ENCODE measurements around the gene DNMT3A. TPM values are rescaled to one million over a fixed set of nuclear protein-coding genes. Genes with fewer than 3 reads are reported as not detected.

The DNMT3A gene
- total and polyA plus RNA-seq, 3 donors from 2014 or later, result 15.5 to 36.3 (median 36.3) TPM

- WGBS, 2 donors, result 89 to 93% methylated on average over 8 of the region's 8 CpGs
- no peak for TF ChIP-seq POLR2A (IDR thresholded peaks at IDR 0.05)
- TF ChIP-seq, protein P1, sequence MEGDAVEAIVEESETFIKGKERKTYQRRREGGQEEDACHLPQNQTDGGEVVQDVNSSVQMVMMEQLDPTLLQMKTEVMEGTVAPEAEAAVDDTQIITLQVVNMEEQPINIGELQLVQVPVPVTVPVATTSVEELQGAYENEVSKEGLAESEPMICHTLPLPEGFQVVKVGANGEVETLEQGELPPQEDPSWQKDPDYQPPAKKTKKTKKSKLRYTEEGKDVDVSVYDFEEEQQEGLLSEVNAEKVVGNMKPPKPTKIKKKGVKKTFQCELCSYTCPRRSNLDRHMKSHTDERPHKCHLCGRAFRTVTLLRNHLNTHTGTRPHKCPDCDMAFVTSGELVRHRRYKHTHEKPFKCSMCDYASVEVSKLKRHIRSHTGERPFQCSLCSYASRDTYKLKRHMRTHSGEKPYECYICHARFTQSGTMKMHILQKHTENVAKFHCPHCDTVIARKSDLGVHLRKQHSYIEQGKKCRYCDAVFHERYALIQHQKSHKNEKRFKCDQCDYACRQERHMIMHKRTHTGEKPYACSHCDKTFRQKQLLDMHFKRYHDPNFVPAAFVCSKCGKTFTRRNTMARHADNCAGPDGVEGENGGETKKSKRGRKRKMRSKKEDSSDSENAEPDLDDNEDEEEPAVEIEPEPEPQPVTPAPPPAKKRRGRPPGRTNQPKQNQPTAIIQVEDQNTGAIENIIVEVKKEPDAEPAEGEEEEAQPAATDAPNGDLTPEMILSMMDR (IDR thresholded peaks at IDR 0.05), result no peak
- Histone ChIP-seq H3K4me3 (no peak overlapping the region), H3K27ac (no peak overlapping the region), H3K9me3 (no peaks in the 10 kb centered on the region), H3K36me3 (ENCODE audit: low read depth, missing control alignments) (no peaks in the 10 kb centered on the region), H3K27me3 (no peaks in the 10 kb centered on the region), H3K4me1 (no peaks in the 10 kb centered on the region)
- DNase-seq, result no peak
- intact Hi-C loops (cut with DNase I; ENCODE audit: low total_unique reads), result no loop called here
Measured at GRCh38 chr2:25355270-25355669, 13.5 kb upstream of the DNMT3A start.

DNA sequence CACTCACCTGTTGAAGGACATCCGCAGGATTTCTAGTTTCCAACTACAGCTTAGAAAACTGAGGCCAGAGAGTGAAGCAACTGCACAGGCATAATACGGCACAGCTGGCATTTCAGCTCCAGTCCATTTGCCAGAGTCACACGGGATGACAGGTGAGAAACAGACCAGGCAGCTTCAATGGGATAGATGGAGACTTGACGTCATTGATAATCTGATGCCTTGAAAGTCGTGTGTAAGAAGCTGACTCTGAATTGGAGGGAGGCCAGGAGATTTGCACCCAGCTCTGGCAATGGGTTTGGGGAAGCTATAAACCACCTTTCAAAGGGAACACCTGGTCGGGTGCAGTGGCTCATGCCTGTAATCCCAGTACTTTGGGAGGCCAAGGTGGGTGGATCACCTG, 12.4 kb upstream of the DNMT3A start:
- Histone ChIP-seq H3K4me3 (no peak overlapping the region), H3K36me3 (ENCODE audit: low read depth, missing control alignments) (no peaks in the 10 kb centered on the region), H3K27me3 (no peaks in the 10 kb centered on the region), H3K9me3 (no peaks in the 10 kb centered on the region), H3K4me1 (no peaks in the 10 kb centered on the region), H3K27ac (no peak overlapping the region)
- TF ChIP-seq, protein P1 (IDR thresholded peaks at IDR 0.05), result no peak
- no peak for TF ChIP-seq POLR2A (IDR thresholded peaks at IDR 0.05)
- DNase-seq, result no peak
- intact Hi-C loops (cut with DNase I; ENCODE audit: low total_unique reads), result no loop called here
- 87 to 89% methylated on average over 6 of the region's 6 CpGs for WGBS, 2 donors

DNA sequence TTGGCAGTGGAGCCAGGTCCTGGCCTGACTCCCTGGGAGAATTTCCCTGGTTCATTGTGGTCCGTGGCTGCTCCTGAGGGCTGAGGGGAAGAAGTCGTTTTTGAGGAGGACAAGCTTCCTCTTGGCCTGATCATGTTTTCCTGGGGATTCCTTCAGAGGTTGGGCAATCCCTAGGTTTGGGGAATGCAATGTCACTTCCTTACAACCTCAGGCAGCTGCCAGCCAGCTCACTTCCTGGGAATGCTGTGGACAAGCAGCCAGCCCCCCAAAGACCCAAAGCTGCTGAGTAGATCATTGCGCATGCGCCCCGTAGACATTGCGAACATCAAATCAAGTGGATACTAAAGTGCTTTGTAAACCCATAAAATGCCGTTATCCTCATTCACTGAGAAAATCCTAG, 7.7 kb upstream of the DNMT3A start:
- no peaks in the 10 kb centered on the region for H3K27me3 ChIP-seq
- H3K4me1 ChIP-seq, result no peaks in the 10 kb centered on the region
- TF ChIP-seq POLR2A (IDR thresholded peaks at IDR 0.05), result no peak
- TF ChIP-seq, protein P1 (IDR thresholded peaks at IDR 0.05), result no peak
- 76 to 78% methylated on average over 7 of the region's 7 CpGs for WGBS, 2 donors
- no peak overlapping the region for H3K27ac ChIP-seq
- no peaks in the 10 kb centered on the region for H3K9me3 ChIP-seq
- no peaks in the 10 kb centered on the region for H3K36me3 ChIP-seq (ENCODE audit: low read depth, missing control alignments)
- intact Hi-C loops (cut with DNase I; ENCODE audit: low total_unique reads), result no loop called here
- DNase-seq, result no peak
- H3K4me3 ChIP-seq, result no peak overlapping the region

GRCh38 chr2:25347846-25348245, 6.1 kb upstream of the DNMT3A start:
- intact Hi-C loops (cut with DNase I; ENCODE audit: low total_unique reads), result no loop called here
- no peaks in the 10 kb centered on the region for H3K4me1 ChIP-seq

More at GRCh38 chr2:25347846-25348245, 6.1 kb upstream of the DNMT3A start:
- 33 to 39% methylated on average over 2 of the region's 2 CpGs for WGBS, 2 donors
- Histone ChIP-seq H3K27ac (no peak overlapping the region), H3K27me3 (no peaks in the 10 kb centered on the region), H3K9me3 (no peaks in the 10 kb centered on the region), H3K36me3 (ENCODE audit: low read depth, missing control alignments) (no peaks in the 10 kb centered on the region), H3K4me3 (no peak overlapping the region)
- DNase-seq, result no peak
- TF ChIP-seq, protein P1 (IDR thresholded peaks at IDR 0.05), result no peak
- no peak for TF ChIP-seq POLR2A (IDR thresholded peaks at IDR 0.05)

Data from testis (tissue), 3 donors.